ENCODE measurements around the gene MIEF1.
A peak's percentile ranks its signal among the peaks of the same experiment; 100 is the strongest.

The MIEF1 gene

GRCh38 chr22:39524089-39524752 is 22.1 kb downstream of the MIEF1 start:
- Mint-ChIP-seq H3K9me3 (no peaks in the 10 kb centered on the region), H3K4me1 (peaks cover 78% of the 10 kb centered on the region), H3K4me3 (peak overlapping the region; percentile 46), H3K27ac (peak overlapping the region; percentile 91), H3K36me3 (peaks cover 71% of the 10 kb centered on the region), H3K27me3 (no peaks in the 10 kb centered on the region)
- no peak for ATAC-seq

- Mint-ChIP-seq H3K4me1 (peaks cover 84% of the 10 kb centered on the region), H3K4me3 (peak overlapping the region; percentile 5), H3K9me3 (no peaks in the 10 kb centered on the region), H3K36me3 (peaks cover 78% of the 10 kb centered on the region), H3K27ac (peak overlapping the region; percentile 91), H3K27me3 (no peaks in the 10 kb centered on the region)
- no peak for ATAC-seq
Observed at GRCh38 chr22:39524753-39525657, 22.9 kb downstream of the MIEF1 start.

DNA sequence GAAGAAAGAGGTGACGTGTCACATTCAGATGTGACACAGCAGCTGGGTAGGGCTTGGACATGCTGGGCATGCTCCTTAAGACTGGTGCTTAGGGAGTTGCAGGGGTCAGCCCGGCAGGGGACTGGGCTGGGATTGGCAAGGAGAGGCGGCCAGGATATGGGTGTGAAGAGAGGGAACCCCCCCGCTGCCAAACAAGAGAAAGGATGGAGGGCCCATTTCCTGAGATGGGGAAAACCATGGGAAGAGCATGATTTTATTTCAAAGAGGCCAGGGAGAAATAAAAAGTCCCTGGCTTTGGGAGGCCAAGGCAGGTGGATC is 23.5 kb downstream of the MIEF1 start:
- peaks cover 81% of the 10 kb centered on the region for H3K36me3 Mint-ChIP-seq
- H3K4me1 Mint-ChIP-seq = peaks cover 90% of the 10 kb centered on the region
- H3K4me3 Mint-ChIP-seq = no peak overlapping the region
- H3K27ac Mint-ChIP-seq = peak overlapping the region; percentile 91
- no peaks in the 10 kb centered on the region for H3K9me3 Mint-ChIP-seq
- no peaks in the 10 kb centered on the region for H3K27me3 Mint-ChIP-seq
- ATAC-seq = no peak

DNA sequence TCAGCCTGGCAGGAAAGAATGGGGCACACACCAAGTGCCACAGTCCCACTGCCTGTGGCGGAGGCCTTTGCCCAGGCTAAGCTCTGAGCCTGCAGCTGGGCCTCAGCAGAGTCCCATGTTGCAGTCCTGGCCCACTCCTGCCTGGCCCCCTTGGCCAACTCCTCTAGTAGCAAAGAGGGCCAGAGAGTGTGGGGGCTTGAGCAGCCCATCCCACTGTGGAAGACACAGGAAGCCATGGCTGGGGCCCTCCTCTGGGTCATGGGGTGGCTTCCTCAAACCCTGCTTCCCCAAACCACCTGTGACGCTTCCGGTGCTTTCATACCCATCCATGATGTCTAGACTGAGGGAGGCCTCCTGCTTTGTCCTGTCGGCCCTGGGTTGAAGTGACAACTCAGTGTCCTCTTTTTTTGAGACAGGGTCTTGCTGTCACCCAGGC is 24.7 kb downstream of the MIEF1 start:
- Mint-ChIP-seq H3K4me3 (no peak overlapping the region), H3K4me1 (peaks cover 99% of the 10 kb centered on the region), H3K9me3 (no peaks in the 10 kb centered on the region), H3K27ac (peak overlapping the region; percentile 91), H3K36me3 (peaks cover 75% of the 10 kb centered on the region), H3K27me3 (no peaks in the 10 kb centered on the region)
- ATAC-seq = peak; percentile 9

- peaks cover 71% of the 10 kb centered on the region for H3K36me3 Mint-ChIP-seq
- H3K4me3 Mint-ChIP-seq = no peak overlapping the region
- H3K27me3 Mint-ChIP-seq = no peaks in the 10 kb centered on the region
Observed at GRCh38 chr22:39527481-39527961, 25.4 kb downstream of the MIEF1 start.

DNA sequence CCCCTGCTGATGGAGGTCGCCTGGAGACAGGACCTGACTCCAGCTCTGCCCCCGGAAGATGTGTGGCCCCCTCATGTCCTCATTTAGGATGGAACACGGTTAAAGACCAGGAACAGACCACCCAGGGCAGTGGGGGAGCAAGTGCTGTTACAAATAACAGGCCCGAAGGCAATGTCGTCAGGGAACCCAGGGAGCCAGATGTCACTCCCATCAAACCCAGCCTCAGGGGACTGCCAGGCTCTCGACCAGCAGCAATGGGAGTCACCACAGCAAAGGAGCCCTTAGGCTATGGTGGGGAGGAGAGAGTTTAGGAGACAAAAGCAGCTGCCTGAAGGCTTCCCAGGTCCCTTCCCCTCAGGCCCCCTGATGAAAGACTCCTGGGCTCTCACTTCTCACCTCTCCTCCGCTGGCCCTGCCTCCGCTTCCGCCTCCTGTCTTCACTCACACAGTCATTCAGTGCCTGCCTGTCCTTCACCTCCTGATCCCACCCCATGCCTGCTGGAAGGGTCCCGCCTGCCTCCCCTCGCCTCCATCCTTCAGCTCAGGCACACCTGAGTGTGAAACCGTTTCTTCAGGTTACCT is 26.1 kb downstream of the MIEF1 start:
- H3K4me3 Mint-ChIP-seq = peak overlapping the region; percentile 85

More at GRCh38 chr22:39527481-39527961, 25.4 kb downstream of the MIEF1 start:
- Mint-ChIP-seq H3K4me1 (peaks cover 95% of the 10 kb centered on the region), H3K9me3 (no peaks in the 10 kb centered on the region), H3K27ac (peak overlapping the region; percentile 91)
- no peak for ATAC-seq

DNA sequence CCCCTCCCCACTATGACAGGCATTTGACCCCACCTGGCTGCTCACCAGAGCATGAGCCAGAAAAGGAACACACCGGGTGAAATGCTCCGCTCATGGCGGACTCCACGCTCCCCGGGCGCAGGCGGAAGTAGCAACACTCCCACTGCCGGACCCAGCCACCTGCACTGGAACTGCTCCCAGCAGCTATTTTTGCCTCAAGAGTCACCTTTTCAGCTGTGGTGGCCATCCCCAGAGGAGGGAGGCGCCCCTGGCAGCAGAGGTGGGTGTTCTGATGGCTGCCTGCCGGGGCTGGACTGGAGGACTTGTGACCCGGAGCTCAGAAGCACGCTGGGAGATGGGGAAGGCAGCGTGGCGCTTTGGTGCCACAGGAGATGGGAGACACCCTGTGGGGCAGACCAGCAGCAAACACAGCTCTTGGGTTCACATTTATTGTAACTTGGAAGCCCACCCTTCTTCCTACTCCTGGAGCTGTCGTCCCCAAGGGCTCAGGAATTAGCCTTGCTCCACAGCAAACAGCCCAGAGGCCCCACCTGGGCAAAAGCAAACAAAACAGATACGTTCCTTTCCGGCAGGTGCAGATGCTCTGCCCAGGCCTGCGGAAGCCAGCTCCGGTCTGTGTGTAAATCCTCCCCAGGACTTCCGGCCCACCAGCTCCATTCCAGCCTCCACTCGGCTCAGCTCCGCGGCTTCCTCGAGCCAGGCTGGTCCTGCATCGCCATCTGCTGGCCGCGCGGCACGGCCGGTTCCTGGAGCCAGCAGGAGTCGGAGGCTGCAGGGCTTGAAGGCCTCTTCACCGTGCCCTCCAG is 26.8 kb downstream of the MIEF1 start:
- H3K4me1 Mint-ChIP-seq = peaks cover 84% of the 10 kb centered on the region

More for the DNA sequence above, 26.1 kb downstream of the MIEF1 start:
- H3K27me3 Mint-ChIP-seq = no peaks in the 10 kb centered on the region
- peaks cover 65% of the 10 kb centered on the region for H3K36me3 Mint-ChIP-seq
- H3K4me1 Mint-ChIP-seq = peaks cover 89% of the 10 kb centered on the region
- H3K27ac Mint-ChIP-seq = peak overlapping the region; percentile 91
- ATAC-seq = peak; percentile 0
- no peaks in the 10 kb centered on the region for H3K9me3 Mint-ChIP-seq

DNA sequence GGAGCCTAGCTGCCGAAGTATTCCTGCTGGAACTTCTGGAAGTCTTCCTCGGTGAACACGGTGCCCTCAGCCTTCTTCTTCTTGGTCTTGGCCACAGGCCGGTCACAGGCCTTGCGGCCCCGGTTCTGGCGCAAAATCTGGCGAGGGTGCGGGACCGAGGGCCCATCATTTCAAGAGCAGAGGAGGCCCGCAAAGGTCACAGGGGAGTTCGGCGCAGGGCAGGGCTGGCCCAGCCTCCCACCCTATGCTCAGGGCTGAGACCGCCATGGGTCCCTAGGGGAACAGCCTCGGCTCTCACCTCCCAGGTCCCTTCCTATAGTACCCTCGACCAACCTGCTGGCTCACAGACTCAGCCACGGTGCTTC is 27.4 kb downstream of the MIEF1 start:
- H3K4me1 Mint-ChIP-seq = peaks cover 84% of the 10 kb centered on the region
- H3K27me3 Mint-ChIP-seq = no peaks in the 10 kb centered on the region
- ATAC-seq = peak; percentile 32
- H3K36me3 Mint-ChIP-seq = peaks cover 55% of the 10 kb centered on the region
- peak overlapping the region; percentile 85 for H3K4me3 Mint-ChIP-seq
- no peaks in the 10 kb centered on the region for H3K9me3 Mint-ChIP-seq
- peak overlapping the region; percentile 91 for H3K27ac Mint-ChIP-seq

More for the DNA sequence above, 26.8 kb downstream of the MIEF1 start:
- H3K27me3 Mint-ChIP-seq = no peaks in the 10 kb centered on the region
- peak overlapping the region; percentile 85 for H3K4me3 Mint-ChIP-seq
- H3K27ac Mint-ChIP-seq = peak overlapping the region; percentile 91
- peak; percentile 68 for ATAC-seq
- H3K9me3 Mint-ChIP-seq = no peaks in the 10 kb centered on the region
- H3K36me3 Mint-ChIP-seq = peaks cover 60% of the 10 kb centered on the region

DNA sequence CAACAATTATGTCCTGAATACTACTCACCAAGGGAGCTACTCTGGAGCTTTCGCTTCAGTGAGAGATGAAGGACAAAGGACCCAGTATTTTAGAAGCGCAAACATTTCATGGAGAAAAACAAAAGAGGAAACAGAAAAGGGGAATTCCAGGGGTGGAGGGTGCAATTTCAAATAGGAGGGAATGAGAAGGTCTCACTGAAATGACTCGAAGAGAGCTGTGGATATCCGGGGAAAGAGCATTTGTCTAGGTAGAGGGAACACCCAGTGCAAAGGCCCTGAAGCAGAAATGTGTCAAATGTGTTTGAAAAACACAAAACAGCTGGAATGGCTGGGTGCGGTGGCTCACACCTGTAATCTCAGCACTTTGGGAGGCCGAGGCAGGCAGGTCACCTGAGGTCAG is 28.0 kb downstream of the MIEF1 start:
- Mint-ChIP-seq H3K36me3 (peaks cover 48% of the 10 kb centered on the region), H3K4me3 (peak overlapping the region; percentile 85), H3K27ac (peak overlapping the region; percentile 91), H3K4me1 (peaks cover 78% of the 10 kb centered on the region), H3K9me3 (no peaks in the 10 kb centered on the region), H3K27me3 (no peaks in the 10 kb centered on the region)
- no peak for ATAC-seq

DNA sequence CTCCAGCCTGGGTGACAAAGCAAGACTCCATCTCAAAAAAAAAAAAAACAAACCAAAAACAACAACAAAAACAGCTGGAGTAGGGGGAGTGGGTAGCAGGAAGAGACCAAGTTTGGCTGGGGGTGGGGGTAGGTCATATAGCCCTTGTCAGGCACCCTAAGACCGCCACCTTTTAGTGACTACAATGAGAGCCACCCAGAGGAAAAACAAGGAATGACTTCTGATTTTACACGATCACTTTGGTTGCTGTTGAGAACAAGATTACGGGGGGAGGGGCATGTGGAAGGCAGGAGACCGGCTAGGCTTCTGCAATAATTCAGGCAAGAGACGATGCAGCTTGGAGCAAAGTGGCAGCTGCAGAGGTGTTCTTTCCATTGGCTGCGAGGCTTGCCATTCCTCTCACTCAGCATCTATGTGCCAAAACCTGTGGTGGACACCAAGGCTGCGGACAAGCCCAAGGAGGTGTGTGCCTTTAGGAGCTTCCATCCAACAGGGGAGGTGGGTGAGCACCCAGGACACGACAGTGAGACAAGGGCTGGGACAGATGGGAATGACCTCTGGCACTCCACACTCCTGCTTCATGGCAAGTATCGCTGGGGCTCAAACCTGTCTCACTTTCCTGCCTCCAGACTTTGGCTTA is 28.7 kb downstream of the MIEF1 start:
- H3K27me3 Mint-ChIP-seq = no peaks in the 10 kb centered on the region
- peak overlapping the region; percentile 91 for H3K27ac Mint-ChIP-seq
- H3K9me3 Mint-ChIP-seq = no peaks in the 10 kb centered on the region
- H3K4me1 Mint-ChIP-seq = peaks cover 71% of the 10 kb centered on the region
- peaks cover 41% of the 10 kb centered on the region for H3K36me3 Mint-ChIP-seq
- ATAC-seq = no peak
- peak overlapping the region; percentile 89 for H3K4me3 Mint-ChIP-seq

- Mint-ChIP-seq H3K36me3 (peaks cover 29% of the 10 kb centered on the region), H3K4me3 (peak within 1 kb of the TSS; percentile 89), H3K27me3 (no peaks in the 10 kb centered on the region), H3K4me1 (peaks cover 56% of the 10 kb centered on the region), H3K9me3 (no peaks in the 10 kb centered on the region), H3K27ac (peak within 1 kb of the TSS; percentile 91)
- ATAC-seq = peak; percentile 89
Observed at GRCh38 chr22:39532215-39533073, 30.4 kb downstream of the MIEF1 start, which contains the start of gene RPS19BP1. Gene RPS19BP1, minus strand, starts transcription at chr22:39532748. Its CDS starts 10 bp downstream, at chr22:39532738.

- no peak overlapping the region for H3K27ac Mint-ChIP-seq
- H3K4me1 Mint-ChIP-seq = peaks cover 40% of the 10 kb centered on the region
- no peaks in the 10 kb centered on the region for H3K27me3 Mint-ChIP-seq
- no peak for ATAC-seq
- H3K36me3 Mint-ChIP-seq = peaks cover 23% of the 10 kb centered on the region
- H3K4me3 Mint-ChIP-seq = no peak overlapping the region
- H3K9me3 Mint-ChIP-seq = no peaks in the 10 kb centered on the region
Observed at GRCh38 chr22:39534092-39534506, 32.0 kb downstream of the MIEF1 start.

GRCh38 chr22:39534591-39535356 is 32.7 kb downstream of the MIEF1 start:
- Mint-ChIP-seq H3K36me3 (peaks cover 18% of the 10 kb centered on the region), H3K27ac (no peak overlapping the region), H3K27me3 (no peaks in the 10 kb centered on the region), H3K9me3 (no peaks in the 10 kb centered on the region), H3K4me1 (peaks cover 33% of the 10 kb centered on the region), H3K4me3 (no peak overlapping the region)
- peak; percentile 48 for ATAC-seq

Data from stimulated activated memory B cell treated with anti-CD40 and anti-IgM and Interleukin-4, amounts not matched to agents 10 μg/mL and 1 μg/mL and 100 μg/mL, for 72 hours (primary cell).